ENCODE results near the gene PTPN4.
"Not testable (repeated sequence)": the region's sequence is repeated elsewhere in the genome, so short reads cannot be mapped to it uniquely, and the experiment has no call there.

Gene PTPN4

DNA sequence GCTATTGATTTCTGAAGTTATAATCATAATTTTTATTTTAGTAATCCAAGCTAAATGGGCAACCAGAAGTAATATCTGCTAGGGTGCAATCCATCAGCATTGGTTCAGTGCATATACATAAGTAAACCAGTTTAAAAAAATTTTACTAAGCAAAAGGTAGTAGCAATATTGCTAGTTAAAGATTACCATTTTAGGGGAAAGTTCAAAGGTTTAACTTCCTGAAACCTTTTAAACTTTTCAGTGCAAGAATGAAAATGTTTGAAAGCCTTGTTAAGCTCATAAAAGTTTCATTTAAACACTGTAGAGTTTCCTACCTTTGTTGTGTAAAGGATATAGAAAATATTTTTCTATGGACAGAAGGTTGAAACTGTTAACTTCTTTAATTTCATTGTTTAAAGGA is 222.2 kb downstream of the PTPN4 start:
- DNase-seq = no peak

DNA sequence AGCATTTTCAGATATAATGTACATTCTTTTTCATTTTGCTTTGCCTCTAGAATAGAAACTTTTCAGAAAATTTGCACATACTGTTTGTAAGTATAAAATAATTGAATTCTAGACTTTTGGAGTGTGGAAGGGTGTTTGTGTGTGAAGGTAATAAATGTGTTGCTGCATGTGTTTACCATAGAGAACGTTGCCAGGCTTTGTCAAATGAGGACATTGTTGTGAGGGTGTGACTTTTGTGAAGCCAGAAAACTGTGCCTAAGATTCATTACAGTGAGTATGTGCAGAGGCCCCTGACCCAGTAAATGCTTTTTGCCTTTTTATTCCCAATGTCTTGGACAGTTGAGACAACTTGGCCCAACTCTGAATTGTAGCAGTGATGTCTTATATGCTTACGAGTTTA is 222.8 kb downstream of the PTPN4 start:
- no peak for DNase-seq

DNA sequence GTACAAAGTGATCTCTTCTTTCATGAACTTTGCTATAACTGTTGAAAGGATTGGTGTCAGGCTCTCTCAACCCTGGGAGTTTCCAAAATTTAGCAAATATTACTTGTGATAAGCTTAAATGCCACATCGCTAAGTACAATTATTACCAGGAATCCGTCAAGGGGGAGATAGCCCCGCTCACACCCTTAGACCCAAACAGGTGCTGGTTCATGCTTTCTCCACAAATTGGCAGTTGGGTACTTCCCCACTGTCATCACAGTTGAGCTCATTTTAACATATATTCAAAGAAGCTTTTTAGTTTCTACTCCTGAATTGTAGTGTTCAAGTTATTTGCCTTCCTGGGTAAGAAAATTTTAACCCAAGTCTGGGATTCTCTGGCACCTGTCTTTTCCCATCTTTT is 223.4 kb downstream of the PTPN4 start:
- DNase-seq = no peak

DNA sequence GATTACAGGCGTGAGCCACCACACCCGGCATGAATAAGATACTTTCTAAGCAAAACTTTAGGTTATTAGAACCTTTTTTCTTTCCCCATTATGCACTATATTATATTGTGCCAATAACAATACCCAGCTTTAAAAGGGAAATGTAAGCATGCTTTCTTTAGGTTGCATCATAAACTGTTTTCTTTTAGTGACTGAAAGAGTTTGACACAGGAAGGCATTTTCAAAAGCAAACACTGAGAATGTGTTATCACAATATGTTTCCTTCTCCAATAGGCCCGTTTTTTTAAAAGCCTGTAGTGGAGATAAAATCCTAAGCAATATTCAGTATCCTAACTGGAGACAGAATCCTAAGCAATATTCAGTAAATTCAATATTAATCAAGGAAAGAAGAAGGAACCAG is 236.4 kb downstream of the PTPN4 start:
- no peak for DNase-seq

DNA sequence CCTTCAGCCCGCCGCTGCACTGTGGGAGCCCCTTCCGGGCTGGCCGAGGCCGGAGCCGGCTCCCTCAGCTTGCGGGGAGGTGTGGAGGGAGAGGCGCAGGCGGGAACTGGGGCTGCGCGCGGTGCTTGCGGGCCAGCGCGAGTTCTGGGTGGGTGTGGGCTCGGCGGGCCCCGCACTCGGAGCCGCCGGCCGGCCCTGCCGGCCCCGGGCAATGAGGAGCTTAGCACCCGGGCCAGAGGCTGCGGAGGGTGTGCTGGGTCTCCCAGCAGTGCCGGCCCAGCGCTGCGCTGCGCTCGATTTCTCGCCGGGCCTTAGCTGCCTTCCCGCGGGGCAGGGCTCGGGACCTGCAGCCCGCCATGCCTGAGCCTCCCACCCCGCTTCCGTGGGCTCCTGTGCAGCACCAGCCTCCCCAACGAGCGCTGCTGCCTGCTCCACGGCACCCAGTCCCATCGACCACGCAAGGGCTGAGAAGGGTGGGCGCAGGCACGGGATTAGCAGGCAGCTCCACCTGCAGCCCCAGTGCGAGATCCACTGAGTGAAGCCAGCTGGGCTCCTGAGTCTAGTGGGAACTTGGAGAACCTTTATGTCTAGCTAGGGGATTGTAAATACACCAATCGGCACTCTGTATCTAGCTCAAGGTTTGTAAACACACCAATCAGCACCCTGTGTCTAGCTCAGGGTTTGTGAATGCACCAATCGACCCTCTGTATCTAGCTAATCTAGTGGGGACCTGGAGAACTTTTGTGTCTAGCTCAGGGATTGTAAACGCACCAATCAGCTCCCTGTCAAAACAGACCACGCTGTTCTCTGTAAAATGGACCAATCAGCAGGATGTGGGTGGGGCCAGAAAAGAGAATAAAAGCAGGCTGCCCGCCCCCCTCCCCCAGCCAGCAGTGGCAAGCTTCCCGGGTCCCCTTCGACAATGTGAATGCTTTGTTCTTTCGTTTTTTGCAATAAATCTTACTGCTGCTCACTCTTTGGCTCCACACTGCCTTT is 237.5 kb downstream of the PTPN4 start:
- DNase-seq = not testable (repeated sequence)

DNA sequence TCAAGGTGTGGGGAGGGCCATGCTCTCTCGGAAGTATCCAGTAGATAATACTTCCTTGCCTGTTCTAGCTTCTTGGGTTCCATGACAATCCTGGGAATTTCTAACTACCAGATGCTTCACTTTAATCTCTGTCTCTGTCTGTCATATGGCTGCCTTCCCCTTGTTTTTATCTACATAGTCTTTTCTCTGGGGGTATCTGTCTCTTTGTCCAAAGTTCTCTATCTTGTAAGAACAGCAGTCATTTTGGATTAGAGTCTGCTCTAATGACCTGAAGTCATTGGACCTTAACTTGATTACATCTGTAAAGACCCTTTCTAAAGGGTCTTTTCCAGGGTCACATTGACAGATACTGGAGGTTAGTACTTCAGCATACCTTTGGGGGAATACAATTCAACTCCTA is 241.7 kb downstream of the PTPN4 start:
- DNase-seq = no peak

DNA sequence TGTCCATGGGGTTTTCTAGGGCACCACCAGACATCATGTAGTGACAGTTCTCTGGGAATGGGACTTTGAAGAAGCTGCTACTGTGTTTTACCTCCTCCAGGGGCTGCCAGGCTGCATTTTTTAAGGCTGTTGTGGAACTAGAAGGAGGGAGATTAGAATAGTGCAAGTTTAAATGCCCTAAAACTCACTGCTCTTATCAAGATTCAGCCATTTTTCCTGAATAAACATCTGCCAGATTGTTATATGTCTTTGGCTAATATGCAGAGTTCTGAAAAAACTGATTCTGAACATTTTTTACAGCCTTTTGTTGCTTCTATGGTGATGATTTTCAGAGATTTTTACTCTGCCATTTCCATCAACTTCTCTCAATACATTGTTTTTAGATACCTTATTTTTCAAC is 244.5 kb downstream of the PTPN4 start:
- no peak for DNase-seq

DNA sequence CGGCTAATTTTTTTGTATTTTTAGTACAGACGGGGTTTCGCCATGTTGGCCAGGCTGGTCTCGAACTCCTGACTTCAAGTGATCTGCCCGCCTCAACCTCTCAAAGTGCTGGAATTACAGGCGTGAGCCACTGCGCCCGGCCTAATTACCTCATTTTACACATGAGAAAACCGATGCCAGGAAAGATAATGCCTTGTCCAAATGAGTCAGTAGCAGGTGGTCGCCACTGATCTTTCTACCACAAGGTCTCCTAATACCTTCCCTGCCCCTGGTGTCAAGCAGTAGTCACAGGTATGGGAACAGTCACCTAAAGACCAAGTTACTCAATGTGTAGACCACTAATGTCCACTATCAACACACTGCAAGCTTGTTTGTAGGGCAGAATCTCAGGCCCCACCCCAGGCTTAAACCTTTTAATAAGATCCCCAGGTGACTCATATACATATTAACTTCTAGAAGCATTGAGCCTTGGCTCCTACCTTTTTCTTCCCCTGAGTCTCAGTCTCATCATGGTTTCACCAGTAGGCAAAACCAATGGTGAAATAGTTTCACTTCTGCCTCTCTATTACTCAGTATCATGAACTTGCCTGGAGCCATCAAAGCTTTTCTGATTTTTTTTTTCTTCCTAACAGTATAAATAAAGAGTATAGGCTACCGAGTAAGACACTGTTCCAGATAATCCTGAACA is 246.3 kb downstream of the PTPN4 start:
- no peak for DNase-seq

DNA sequence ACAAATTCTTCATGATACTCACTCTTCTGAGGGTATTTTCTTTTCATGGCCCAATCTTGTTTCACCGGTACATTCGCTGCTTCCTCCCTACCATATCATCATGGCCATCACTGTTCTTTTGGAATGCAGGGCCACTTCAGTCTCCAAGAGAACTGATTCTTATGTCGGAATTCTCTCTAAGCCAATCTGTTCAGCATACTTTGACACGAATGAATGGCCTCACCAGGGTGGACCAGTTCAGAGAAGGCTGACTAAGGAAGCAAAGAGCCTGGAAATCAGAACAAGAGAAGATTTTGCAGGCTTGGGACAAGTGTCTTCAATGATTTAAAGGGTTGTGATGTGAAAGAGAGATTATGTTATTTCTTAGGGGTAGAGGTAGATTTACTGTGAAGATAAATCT is 248.1 kb downstream of the PTPN4 start:
- no peak for DNase-seq

DNA sequence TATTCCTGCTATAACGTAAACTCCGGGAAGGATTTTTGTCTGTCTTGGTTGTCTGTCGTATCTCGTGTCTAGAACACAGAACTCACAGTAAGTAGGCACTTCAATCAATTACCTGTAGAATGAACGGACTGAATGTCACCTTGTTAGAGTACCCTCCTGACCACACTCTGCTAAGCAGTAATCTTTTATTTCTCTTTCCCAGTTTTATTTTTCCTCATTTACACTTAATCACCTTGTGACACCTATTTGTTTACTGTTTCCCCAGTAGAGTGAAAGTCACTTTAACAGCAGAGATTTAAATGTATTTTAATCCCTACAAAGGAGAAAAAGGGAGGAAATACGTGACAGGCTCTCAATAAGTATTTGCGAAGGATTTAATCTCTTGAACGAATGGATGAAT is 252.6 kb downstream of the PTPN4 start:
- DNase-seq = no peak

DNA sequence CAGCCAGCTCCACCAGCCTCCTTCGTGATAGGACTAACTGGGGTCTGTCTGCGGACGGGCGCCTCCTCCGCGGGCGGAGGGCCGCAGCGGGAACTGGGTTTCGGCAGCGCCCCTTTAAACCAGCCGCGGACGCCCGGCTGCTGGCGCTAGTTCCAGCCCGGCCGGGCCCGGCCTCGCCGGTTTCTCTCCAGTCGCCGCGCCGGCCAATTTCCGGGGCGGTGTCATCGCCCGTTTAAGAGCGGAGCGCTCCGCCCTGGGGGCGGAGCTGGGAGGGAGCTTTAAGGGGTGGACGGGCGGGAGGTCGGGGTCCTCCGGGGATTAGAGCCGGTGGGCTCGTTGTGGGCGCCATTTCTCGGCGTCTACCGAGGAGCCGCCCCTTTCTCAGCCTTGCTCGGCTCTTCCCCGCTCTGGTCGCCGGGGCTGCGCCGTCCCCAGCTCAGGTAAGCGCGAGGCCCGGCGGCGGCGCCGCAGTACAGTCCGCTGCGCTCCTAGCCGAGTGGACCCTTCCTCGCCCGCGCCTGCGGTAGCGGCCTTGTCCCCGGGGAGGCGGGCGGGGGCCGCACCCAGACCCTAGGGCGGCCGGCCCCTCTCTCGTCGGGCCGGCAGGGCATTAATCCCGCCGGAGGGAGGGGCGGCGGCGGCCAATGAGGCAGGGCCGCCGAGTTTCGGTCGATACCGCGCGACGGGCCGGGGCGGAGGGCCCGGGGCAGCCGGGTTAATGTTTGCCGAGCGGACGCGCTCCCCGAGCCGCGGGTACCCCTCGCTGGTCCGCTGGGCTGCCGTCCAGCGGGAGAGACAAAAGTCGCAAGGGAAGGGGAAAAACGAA is 253.3 kb downstream of the PTPN4 start, which contains the start of gene EPB41L5:
Gene EPB41L5 (plus strand): TSS at position 307 of the 826 bp plus-strand sequence. CDS start 6,008 bp downstream, outside the sequence.
- DNase-seq = peak; percentile 26 to 69 (median 48)

DNA sequence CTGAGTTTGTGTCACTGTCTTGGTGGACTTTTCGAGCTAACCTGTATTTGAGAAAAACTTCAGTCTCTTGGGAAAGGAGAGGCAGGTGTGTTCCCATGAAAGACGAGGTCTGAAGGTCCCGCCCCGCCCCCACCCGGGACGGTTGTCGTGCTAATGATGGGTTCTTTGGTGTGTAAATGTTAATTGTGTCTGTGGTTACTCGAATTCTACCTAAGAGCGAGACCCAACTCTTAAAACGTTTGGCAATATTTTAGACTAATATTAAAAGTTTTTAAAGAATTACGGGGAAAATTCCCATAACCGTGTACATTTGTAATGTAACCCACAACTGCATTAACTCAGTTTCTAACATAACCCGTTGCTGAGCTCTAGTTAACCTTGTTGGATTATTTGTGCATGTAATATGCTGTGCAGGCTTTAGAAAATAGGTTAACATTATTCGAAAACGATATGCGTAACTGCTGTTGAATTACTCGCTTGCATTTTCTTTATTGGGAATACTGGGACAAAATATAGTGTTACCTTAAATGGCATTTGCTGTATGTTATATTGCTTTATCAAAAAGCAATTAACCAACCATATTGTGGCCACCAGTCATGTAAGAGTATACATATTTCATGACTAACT is 254.0 kb downstream of the PTPN4 start:
- no peak for DNase-seq

DNA sequence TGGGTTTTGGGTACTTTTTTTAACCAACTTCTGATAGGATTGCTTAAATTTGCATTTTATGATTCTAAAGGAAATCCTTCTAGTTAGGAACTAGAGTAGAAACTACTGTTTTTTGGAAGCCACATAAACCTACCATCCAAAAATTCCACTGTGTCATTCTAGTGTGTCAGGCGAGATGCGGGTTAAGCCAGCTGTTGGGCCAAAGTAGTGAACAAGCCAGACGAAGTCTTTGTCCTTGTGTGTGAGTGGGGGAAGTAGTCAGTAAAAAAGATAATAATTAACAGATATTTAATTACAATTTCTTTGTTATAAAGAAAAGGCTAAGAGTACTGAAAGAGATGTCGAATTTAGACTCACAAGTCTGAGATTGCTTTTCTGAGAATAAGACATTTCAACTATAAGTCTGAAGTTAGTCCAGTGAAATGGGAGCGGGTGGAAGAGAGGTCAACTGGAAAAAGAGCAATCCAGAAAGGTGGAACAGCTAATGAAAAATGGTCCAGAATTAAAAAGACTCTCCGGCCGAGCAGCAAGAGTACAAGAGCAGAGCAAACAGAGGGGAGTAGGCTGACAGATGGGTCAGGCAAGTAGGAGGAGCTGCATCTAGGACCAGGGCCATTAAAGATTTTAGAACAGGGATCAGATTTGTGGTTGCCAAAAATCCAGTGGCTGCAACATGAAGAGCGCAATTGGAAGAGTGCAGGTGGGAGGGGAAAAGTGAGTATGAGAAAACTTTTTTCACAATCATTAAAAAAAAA is 254.7 kb downstream of the PTPN4 start:
- no peak for DNase-seq

DNA sequence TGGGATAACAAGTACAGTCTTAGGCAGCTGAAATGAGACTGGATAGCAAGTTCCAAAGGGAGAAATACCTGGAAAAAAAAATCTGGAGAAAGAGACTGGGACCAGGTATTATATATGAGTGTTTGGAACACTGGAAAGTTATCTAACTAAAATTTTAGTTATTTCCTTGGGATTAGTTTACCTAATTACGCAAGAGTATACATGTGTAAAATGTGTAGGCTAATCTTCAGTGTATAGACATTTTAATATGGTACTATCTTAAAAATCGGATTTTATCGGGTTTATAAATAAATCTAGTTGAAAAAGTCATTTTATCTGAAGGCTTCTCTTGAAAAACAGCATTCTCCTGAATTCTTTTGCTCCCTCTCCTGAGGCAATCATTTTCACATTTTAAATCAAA is 257.1 kb downstream of the PTPN4 start:
- no peak for DNase-seq

DNA sequence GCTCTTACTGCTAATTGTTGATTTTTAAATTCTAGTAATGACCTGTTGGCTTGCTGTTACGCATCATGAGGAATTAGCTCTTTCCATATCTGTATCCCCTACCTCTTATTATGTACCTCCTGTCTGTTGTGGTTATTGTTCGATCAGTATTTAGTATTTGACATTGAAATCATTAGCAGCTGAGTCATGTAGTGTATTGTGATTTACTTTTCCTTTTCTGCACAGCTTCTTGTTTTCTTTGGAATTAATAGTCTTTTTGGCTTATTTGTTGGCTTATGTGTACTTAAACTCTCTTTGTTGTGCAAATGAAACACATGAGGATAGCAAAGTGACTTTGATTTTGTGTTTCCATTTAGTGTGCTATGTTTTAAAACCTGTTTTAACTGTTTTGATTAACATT is 257.5 kb downstream of the PTPN4 start:
- DNase-seq = no peak

DNA sequence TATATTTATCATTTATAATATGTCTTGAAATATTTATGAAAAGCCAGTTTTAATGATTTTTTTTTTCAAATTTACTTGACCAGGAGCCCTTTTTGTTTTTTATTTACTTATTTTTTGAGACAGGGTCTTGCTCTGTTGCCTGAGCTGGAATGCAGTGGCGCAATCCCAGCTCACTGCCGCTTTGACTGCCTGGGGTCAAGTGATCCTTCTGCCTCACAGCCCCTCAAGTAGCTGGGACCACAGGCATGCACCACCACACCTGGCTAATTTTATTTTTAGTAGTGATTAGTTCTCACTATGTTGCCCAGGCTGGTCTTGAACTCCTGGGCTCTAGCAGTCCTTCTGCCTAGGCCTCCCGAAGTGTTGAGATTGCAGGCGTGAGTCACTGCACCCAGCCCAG is 258.8 kb downstream of the PTPN4 start:
- DNase-seq = no peak

DNA sequence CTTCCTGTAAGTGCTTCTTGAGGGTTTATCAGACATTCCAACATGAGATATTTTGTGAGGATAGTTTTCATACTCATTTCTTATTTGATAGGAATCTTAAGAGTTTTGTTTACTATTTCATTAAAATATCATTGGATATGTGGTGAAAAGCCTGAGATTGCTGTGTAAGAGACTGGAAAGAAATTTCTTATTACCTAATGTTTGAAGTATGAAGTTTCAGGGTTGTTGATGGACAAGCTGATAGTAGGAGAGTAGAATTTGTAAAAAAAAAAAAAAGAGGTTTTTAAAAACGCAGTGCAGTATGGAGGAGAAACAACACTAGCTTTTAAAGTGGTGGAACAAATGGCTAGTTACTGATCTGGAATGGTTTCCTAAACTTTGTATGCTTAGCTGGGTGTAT is 260.8 kb downstream of the PTPN4 start:
- DNase-seq = no peak

DNA sequence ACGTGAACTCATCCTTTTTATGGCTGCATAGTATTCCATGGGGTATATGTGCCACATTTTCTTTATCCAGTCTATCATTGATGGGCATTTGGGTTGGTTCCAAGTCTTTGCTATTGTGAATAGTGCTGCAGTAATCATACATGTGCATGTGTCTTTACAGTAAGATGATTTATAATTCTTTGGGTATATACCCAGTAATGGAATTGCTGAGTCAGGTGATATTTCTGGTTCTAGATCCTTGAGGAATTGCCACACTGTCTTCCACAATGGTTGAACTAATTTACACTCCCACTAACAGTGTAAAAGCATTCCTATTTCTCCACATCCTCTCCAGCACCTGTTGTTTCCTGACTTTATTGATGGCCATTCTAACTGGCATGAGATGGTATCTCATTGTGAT is 262.8 kb downstream of the PTPN4 start:
- DNase-seq = not testable (repeated sequence)

DNA sequence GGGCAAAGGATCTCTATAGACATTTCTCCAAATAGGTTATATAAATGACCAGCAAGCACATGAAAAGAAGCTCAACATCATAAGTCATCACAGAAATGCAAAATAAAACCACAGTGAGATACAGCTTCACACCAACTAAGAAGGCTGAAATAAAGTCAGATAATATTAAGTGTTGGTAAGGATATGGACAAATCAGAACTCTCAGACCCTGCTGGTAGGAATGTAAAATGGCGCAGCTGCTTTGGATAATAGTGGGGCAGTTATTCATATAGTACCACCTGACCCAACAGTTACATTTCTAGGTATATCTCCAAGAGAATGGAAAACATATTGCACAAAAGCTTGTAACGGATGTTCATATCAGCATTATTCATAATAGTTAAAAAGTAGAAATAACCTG is 267.2 kb downstream of the PTPN4 start:
- DNase-seq = no peak

DNA sequence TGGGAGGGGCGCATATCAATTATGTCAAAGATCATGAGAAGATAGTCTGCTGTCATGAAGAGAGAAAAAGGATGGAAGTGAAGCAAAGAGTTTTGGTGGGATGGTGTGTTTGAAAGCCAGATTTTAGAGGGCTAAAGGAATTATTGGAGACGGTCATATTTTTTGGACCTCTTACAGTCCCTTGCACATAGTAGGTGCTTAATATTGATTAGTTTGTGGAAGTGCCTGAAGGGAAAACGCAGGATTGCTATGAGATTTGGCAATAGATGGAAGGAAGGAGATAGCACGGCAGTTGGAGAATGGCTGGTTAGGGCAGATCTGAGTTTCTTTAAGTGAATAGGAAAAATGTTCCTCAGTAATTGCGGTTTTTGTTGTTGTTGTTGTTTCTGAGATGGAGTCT is 269.1 kb downstream of the PTPN4 start:
- no peak for DNase-seq

DNA sequence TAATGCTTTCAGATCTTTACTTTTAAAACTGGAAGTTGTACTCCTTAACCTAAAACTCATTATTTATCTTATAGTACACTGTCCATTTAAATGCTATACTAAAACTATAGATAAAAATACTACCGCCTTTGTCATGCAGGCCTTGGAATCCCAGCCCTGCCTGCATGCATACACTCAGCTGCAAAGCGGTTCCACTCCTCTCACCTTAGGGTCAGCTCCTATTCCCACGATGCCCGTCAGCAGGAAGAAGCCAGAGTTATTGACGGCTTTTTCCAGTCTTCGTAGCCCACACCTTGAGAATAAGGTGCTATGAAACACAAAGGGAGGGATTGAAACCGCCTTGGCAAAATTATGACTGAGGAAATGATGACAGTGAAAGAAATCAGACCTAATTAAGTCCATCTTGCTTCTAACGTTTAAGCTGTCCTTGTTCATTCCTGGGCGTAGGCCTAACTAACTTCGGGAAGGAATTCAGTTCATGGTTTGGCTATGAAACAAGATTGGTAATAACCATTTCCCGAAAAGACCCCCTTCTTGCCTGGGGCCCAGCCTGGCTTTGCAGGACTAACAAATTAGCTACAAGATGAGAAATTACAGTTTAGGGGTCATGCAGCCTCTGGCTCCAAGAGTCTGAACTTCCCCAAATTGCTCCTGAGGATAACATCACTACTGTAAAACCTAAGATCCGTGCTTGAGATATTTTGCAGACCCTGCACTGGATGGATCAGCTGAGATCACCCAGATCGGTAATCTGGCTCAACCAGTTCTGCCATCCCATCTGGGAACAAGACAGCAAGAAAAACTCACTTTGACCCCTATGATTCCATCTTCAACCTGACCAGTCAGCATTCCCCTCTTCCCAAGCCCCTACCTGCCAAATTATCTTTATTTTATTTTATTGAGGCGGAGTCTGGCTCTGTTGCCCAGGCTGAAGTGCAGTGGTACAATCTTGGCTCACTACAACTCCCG is 270.2 kb downstream of the PTPN4 start:
- no peak for DNase-seq

All from activated naive CD4-positive, alpha-beta T cell (primary cell).